CD4-positive, alpha-beta T cell treated with Interleukin-4 for 1 hour (primary cell): Measurements from ENCODE around the gene PRKCZ.
A peak's percentile ranks its signal among the peaks of the same experiment; 100 is the strongest.

ENCODE experiments used
- DNase-seq, 2 donors: peaks; one replicate each; pipeline ENCODE4 v3.0.0-alpha.2; 2020 to 2022

Gene PRKCZ

DNA sequence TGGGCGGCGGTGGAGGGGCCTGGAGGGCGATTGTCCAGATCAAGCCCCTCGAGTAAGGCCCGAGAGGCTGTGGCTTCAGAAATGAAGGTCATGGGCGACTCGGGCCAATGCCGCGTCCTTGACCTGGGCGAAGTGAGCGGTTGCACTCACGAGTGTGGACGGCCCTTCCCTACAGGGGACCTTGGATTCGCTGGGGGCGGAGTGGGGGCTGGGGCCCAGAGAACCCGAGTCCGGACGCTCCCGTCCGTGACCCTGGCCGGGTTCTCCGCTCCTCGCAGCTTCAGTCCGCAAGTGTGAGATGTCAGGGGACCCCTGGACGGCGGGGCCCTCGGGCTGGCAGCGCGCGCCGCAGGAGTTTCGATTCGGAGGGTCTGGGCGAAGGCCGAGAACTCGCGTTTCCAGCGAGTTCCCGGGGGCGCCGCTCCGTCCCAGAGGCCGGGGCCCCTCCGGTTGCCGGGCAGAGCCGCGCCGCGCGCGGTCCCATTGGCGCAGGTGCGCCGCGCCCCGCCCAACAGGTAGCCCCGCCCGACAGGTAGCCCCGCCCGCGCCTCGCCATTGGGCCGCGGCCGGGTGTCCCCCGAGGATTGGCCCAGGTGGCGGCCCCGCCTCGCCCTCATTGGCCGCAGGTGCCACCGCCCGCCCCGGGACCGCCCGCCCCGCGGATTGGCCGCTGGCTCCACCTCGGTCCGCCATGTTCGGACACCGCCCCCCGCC lies at the start of gene PRKCZ:
Gene PRKCZ (plus strand): TSS at position 694 of the 714 bp plus-strand sequence. CDS start 220 bp downstream, outside the sequence.
- peak; percentile 93 to 95 for DNase-seq

DNA sequence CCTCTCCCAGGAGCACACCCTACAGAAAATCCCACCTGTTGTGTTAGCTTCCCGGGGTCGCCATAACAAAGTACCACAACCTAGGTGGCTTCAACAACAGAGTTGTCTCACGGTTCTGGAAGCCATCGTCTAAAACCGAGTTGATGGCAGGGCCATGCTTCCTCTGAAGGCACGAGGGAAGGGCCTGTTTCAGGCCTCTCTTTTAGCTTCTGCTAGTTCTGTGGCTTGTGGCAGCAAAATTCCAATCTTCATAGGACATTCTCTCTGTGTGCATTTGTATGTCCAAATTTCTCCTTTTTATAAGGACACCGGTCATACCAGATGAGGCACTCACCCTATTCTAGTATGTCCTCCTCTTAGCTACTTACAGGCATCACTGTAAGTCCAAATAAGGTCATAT lies 49.8 kb upstream of the PRKCZ start:
- DNase-seq: no peak

DNA sequence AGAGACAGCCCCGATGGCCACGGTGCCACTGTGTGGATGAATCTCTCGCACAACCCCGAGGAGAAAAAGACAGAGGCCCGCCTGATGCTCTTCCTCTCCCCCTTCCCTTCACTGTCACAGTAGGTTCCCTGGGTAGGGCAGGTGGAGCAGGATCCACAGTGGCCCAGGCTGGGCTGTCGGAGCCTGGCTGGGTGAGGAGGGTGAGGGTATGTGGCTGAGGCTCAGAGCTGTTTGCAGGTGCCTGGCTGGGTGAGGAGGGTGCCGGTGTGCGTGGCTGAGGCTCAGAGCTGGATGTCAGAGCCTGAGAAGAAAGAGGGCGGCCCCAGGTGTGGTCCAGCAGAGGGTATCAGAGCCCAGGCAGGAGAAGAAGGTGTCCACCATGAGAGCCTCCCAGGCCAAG lies 49.4 kb upstream of the PRKCZ start:
- no peak for DNase-seq

DNA sequence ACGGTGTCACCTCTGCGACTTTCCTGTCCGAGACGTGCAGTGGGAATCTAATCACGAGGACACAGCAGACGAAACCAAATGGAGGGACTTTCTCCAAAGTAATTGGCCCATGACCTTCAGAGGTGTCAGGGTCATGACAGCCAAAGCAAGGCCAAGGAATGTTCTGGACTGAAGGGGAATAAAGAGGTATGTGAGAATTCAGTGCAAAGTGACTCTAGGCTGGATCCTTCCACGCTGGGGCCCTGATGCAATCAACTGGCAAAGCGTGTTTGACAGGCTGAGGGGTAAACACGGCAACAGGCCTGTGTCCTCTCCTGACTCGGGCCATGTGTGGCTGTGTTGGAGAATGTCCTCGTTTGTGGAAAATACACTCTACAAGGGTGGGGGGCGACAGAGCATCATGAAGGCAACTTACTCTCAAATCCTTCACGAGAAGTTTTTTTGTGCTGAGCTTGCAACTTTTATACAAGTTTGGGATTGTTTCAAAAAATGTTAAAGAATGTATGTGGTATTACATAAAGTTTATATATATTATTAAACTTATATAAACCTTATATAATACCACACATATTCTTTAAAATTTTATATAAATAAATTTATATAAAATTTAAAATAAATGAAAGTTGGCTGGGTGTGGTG lies 48.3 kb upstream of the PRKCZ start:
- DNase-seq: no peak

DNA sequence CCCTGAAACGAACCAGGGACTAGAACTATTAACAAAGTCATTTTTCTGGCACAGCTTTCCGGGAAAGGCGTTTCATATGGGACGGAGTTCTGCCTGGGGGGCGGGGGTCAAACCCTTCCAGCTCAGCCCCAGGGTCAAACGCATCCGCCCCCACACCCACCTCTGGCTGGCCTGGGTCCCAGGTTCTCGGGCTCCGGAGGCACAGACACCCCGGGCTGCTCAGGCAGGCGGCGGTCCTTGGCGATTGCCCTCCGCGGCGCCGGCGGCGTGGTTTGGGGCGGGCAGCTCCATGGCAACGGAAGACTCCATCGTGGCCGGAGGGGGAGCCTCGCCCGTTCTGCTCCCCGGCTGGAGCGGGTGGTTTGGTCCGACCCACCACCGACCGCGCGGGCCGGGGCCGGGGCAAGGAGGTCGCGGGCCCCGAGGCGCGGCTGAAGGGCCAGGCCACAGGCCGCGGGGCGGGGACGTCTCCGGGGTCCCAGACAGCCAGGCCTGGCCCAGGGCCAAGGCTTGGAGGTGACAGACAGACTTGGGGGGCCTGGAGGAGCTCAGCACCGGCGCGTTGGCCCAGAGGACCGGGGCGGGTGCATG lies 46.6 kb upstream of the PRKCZ start, which contains the start of gene CFAP74:
Gene CFAP74 (minus strand): TSS at position 246 of the 591 bp plus-strand sequence. CDS start 12,830 bp downstream, outside the sequence.
- DNase-seq: no peak

DNA sequence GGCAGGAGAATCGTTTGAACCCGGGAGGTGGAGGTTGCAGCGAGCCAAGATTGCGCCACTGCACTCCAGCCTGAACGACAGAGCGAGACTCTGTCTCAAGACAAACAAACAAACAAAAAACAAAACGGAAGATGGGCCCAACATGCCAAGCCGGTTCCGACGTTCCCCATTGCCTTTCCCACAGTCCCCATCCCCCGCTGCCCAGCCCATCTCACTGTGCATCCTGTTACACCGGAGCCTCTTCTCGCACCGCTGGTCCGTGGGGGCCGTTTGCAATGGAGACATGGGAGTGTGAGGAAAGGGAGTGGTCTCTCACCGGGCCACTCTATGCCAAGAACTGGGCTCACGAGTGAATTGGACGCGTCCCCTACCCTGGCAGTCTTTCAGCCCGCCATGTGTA lies 45.4 kb upstream of the PRKCZ start:
- no peak for DNase-seq

DNA sequence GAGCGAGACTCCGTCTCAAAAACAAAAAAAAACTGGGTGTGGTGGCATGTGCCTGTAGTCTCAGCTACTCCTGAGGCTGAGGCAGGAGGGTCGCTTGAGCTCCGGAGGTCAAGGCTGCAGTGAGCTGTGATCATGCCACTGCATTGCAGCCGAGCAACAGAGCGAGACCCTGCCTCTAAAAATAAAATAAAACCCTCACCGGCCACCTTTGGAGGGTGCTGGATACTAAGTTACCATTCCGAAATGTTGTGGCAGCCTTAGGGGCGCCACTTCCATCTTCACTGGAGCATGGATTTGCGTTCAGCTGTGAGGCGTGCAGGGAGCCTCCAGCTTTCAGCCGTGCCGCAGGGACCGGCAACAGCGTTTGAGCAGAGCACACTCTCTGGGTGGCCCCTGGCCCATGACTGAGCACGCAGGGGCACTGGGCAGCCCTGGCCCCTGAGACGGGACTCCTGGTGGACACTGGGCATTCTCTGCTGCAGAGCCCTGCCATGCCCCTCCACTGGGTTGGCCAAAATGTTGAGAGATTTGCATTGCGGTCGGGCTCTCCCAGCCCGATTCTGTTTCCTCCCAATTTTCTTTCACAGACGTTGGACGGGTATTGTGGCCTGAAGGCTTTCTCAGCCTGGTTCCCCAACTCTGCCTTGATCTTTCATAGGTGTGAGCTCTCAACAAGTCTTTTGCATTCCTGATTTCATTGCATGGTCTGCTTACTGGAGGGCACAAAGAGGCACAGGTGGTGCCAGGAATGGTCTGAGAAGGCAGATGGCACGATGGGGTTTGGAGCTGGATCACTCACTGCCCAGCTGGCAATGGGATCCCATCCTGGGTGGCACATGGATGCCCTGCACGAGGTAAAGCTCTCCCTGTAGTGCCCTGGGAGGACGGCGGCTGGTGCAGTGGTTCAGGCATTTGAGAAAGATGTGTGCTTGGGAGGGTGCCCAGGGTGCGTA lies 40.8 kb upstream of the PRKCZ start:
- no peak for DNase-seq

DNA sequence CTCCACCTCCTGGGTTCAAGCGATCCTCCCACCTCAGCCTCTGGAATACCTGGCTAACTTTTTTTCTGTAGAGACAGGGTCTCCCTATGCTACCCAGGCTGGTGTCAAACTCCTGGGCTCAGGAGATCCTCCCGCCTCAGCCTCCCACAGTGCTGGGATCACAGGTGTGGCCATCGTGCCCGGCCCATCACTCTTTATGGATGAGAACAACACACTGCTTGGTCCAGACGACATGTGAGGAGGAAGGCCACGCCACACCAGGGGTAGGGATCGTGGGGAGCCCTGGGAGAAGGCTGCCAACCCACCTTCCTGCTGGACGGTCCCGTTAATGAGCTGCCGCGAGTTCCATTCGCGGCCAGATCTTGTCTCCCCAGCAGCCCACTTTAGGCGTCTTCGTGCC lies 36.0 kb upstream of the PRKCZ start:
- DNase-seq: no peak

DNA sequence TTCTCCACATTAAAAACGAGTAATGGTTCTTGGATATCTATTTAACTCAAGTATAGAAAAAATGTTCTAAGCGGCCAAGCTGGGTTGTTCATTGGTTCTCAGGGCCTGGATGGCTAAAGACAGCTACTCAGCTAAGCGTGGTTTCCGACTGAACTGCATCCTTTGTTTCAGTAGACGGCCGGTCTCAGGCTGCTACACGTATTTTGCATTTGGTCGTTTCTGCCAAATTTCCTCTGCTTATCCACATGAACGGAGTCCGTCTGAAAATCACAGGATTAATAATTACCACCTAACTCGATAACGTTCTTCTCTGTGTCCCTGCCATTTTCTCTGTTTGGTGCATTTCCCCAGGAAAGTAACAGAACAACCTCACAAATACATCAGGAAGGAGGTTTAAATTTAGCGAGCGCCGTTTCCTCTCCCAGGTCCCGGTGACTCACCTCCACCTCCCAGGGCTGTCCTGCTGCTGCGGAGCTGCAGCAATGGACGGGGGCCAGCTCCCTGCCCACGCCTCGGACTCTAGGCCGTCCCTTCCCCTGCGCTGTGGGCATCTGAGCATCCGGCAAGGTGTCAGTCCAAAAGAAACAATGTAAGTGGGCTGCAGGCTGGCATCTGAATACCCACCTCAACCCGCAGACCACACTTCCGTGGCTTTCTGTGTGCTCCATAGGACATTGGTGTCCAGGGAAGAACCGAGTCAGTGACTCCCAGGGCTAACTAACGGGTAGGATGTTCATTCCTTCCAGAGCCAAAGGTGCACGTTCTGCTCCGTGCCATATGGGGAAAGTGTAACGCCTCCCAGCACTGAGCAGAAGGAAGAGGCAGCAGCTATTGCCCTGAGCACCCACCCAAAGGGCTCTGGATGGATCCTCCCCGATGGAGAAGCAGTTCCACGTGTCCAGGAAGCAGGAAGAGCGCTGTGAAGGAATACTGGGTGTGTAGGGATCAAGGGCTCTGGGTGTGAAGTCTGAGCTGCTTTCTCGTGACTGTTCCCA lies 35.2 kb upstream of the PRKCZ start:
- no peak for DNase-seq

DNA sequence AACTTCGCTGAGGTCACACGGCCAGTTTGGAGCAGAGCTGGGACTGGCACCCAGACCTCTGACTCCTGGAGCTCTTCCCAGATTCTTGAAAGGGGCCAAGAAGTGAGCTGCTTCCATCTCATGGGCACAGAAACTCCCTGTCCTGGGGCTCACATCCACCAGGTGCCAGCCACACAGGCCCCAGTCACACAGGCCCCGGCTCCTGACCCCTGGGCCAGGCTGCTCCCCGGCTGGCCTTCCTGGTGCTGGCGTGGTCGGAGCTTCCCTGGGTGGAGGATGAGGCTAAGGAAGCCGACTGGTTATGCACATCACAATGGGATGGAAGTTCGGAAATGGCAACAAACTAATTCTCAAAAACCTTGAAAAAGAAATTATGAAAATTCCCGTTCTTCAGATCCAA lies 34.1 kb upstream of the PRKCZ start:
- DNase-seq: no peak

DNA sequence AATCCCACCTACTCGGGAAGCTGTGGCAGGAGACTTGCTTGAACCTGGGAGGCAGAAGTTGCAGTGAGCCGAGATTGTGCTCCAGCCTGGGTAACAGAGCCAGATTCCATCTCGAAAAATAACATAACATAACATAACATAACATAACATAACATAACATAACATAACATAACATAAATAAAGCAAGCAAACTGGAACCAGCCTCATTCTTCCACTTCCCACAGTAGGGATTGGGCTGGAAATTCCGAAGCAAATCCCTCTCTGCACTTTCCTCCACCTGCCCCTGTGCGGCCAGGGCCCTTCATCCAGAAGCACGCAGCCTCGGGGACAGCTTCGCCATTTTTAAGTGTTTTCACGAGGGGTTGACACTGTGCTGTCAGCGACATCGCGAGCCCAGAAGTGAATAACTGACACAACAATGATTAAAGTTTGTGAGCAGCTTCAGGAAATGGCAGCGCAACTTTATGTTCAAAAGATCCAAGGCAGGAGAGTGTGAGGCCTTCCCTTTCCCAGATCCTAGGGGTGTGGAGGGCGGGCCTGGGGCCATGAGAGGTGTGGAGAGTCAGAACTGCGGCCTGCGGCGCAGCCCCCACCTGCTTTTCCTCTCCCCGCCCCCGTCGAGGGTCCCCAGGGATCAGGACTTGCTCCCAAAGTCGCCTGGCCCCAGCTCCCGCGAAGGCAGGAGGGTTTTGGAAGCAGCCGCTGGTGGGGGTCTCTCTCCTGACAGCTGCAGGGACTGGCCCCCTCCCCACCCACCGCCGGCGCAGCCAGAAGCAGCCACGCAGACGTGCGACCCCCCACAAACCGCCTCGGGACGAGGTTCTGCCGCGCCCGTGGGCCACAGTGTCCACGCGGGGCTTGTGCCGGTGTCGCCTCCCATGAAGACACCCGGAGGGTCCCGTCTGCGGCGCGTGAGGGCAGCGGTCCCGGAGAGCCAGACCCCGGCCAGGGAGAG lies 31.7 kb upstream of the PRKCZ start:
- no peak for DNase-seq

DNA sequence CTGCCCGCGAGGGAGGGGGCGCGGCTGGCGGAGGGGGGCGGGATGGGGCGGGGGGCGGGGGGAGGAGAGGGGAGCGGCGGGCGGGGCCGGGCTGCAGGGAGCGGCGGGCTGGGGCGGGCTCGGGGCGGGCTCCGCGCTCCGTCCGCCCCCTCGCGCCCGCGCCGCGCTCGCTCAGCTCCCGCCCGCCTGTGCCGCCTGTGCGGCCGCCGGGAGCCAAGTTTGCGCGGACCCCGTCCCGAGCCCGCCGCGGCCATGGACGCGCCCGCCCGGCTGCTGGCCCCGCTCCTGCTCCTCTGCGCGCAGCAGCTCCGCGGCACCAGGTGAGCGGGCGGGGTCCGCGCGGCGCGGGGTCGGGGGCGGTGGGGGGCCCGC lies 31.1 kb upstream of the PRKCZ start, which contains the start of gene GABRD:
Gene GABRD (plus strand): TSS at position 174 of the 372 bp plus-strand sequence. CDS start 79 bp downstream, at position 253.
- DNase-seq: no peak

DNA sequence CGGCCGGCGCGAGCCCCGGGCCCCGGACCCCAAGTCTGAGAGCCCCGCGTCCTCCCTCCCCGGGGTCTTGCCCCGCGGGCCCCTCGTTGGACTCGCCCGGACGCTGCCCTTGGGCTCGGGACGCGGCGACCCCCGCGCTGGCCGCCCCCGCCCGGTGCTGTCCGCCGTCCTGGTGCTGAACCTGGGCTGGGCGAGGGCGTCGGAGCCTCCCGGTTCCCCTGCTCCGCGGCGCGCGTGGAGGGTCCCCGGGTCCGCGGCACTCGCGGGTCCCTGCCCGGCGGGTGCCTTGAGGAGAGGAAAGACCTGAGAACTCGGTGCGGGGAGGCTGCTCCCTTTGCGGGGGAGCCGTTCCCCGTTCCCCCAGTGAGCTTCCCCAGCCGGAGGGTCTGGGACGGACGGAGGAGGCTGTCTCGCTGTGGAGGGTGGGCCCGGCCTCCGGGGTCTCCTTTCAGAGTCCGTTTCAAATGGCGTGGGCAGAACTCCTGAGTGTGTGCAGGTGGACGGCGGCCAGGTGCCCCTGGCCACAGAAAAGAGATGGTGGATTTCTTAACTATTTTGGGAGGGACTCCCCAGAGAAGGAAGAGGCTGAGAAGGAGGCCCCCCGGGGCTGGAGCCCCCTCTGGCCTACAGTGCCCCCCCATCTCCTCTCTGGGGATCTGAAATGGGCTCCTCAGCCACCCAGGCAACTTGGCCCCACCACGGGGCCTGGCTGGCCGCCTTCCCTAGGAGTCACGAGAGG lies 30.5 kb upstream of the PRKCZ start:
- no peak for DNase-seq

DNA sequence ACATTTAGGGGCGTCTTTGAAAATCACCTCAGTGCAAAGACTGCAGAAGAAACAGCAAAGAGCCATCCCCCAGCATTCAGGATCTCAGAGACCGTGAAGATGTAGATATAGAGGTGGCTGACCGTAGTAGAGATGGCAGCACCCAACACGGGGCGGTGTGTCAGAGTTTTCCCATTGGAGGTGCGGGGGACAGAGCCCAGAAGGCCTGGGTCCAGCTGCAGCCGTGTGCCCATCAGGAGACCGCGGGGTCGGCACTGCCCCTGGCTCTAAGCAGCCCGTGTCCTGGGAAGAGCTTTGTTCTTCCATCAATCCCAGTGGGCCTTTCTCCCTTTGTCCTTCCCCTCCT lies 29.9 kb upstream of the PRKCZ start:
- DNase-seq: no peak

DNA sequence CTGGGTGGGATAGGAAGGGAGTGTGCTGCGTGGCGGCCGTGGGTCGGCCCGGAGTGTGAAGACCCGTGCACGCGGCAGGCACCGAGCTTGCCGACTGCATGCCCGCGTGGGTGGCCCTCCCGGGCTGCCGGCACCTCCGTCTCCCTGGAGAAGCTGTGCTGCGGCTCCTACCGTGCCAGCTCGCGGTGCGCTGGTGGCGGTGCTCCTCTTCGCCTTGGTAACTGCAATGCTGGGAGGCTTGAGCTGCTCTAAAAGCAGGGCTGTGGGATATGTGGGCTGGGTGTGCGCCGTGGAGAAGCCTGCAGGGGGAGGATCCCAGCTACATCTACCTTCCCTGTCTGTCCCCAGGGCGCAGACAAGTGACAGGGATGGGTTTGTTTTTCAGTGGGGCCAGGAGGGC lies 28.7 kb upstream of the PRKCZ start:
- no peak for DNase-seq

DNA sequence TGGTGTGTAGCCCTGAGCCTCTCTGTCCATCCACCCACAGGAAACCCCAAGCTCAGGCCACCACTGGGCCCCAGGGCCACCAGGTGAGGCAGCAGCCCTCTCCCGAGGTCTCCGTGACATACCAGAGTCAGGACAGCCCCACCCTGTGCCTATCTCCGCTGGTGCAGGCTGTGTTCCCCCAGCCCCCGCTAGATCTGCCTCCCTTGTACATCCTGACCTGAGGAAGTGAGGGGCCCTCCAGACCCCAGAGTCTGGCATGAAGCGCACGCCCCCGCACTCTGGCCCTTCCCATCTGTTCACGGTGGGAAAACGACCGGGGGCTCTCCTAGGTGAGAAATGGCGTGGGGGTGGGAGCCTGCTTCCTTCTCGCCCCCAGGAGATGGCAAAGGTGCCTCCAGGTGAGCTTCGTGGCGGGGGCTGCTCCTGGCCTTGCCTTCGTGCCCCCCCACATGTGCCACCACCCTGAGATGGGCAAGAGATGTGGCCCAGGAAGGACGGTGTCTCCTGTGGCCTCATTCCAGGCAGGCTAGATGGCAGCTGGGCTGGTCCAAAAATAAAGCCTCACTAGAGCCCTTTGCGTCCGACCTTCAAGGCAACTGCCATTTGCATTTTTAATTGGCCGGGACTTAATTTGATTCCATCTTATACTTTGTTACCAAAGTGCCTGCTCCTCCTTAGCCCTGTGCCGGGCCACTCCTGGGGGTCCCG lies 28.0 kb upstream of the PRKCZ start:
- DNase-seq: no peak

DNA sequence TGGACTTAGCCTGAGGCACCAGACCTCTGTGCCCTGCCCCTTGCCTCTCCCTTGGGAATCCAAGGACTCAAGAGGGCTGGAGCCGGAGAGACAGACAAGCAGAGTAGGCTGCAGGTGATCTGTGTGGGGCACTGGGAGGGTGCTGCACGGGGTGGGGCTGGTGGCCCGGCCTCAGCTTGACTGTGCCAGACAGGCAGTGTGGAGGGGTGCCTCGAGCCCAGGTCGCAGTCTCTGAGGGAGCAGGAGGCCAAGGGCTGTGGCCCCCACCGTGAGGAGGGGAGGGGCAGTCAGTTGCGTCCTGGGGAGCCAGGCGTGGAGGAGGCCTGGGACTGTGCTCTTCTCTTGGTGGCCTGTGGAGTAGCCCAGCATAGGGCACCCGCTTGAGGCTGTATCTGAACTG lies 27.0 kb upstream of the PRKCZ start:
- no peak for DNase-seq

DNA sequence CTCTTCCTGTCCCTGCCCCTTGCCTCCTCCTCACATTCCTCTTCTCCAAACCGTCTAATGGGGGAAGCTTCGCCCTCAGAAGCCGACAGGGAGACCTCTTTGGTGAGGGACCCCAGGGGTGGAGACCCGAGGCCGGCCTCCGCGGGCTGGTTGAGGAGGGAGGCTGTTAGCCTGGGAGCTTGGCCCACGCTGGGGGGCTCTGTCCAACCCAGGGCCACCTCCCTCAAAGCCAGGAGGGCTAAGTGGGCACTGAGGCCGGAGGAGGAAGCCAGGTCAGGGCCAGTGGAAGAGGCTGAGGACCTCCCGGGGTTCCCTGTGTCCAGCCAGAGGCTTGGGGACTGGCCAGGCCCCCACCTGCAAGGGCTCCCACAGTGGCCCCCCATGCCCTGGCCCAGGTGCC lies 25.8 kb upstream of the PRKCZ start:
- DNase-seq: no peak

DNA sequence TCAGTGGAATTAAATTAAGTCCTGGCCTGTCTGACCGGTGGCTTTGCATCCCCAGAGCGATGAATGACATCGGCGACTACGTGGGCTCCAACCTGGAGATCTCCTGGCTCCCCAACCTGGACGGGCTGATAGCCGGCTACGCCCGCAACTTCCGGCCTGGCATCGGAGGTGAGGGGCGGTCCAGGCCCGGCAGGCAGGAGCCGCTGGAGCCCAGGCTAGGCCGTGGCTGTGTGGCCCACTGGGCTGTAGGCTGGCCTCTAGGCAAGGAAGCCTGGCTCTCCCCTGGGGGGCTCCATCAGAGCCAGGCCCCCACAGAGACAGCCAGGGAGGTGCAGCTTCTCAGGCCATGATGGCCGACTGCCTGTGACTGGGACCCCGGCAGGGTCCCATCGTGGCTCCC lies 25.3 kb upstream of the PRKCZ start:
- DNase-seq: no peak
